HEK293T (cell line): Measurements from ENCODE around the gene ATP5ME.
"Not testable (repeated sequence)": the region's sequence is repeated elsewhere in the genome, so short reads cannot be mapped to it uniquely, and the experiment has no call there.

Experiments
- CTCF ChIA-PET: fragments of 350-600 bp; formaldehyde crosslinking; extraction: SDS; loops from one replicate; lab custom pipeline; 2021; ENCODE audit warnings: antibody characterized with exemption, inconsistent platforms; lab: Yijun Ruan, JAX
- POLR2A ChIA-PET: fragments of 350-600 bp; formaldehyde crosslinking; extraction: SDS; loops from one replicate; lab custom pipeline; 2020; ENCODE audit warnings: antibody characterized with exemption, inconsistent platforms; lab: Yijun Ruan, JAX
- DNase-seq: peaks from one replicate; pipeline ENCODE4 v3.0.0; 2012; ENCODE audit warnings: mixed read lengths; ENCODE audit errors: extremely low spot score
- ARNT ChIP-seq: fragments of 450-650 bp; IDR thresholded peaks from 2 replicates; pipeline ENCODE4 v1.6.1; 2017; ENCODE audit warnings: mild to moderate bottlenecking
- BHLHE40 ChIP-seq: fragments of 450-650 bp; IDR thresholded peaks from 2 replicates; pipeline ENCODE4 v1.6.1; 2016; ENCODE audit warnings: mild to moderate bottlenecking, moderate library complexity, borderline replicate concordance
- CTBP1 ChIP-seq: fragments of 450-650 bp; IDR thresholded peaks from 2 replicates; pipeline ENCODE4 v1.6.1; 2016; ENCODE audit warnings: borderline replicate concordance
- ELF4 ChIP-seq: fragments of 450-650 bp; IDR thresholded peaks from 2 replicates; pipeline ENCODE4 v1.6.1; 2017; ENCODE audit warnings: antibody characterized with exemption
- FOXA1 ChIP-seq: fragments of 450-650 bp; IDR thresholded peaks from 2 replicates; pipeline ENCODE4 v1.6.1; 2016; ENCODE audit warnings: mild to moderate bottlenecking
- FOXK2 ChIP-seq: fragments of 450-650 bp; IDR thresholded peaks from 2 replicates; pipeline ENCODE4 v1.6.1; 2016; ENCODE audit warnings: mild to moderate bottlenecking
- FOXM1 ChIP-seq: fragments of 450-650 bp; IDR thresholded peaks from 2 replicates; pipeline ENCODE4 v1.6.1; 2017; ENCODE audit warnings: mild to moderate bottlenecking, borderline replicate concordance
- HDGF ChIP-seq: fragments of 450-650 bp; IDR thresholded peaks from 2 replicates; pipeline ENCODE4 v1.6.1; 2017; ENCODE audit warnings: antibody characterized with exemption, borderline replicate concordance
- L3MBTL2 ChIP-seq: fragments of 450-650 bp; conservative IDR thresholded peaks from 2 replicates; pipeline ENCODE4 v1.6.1; 2016; ENCODE audit warnings: mild to moderate bottlenecking
- LEF1 ChIP-seq: fragments of 450-650 bp; IDR thresholded peaks from 2 replicates; pipeline ENCODE4 v1.6.1; 2017; ENCODE audit warnings: mild to moderate bottlenecking, borderline replicate concordance
- NFRKB ChIP-seq: fragments of 450-650 bp; IDR thresholded peaks from 2 replicates; pipeline ENCODE4 v1.6.1; 2016; ENCODE audit warnings: mild to moderate bottlenecking, moderate library complexity
- PKNOX1 ChIP-seq: fragments of 450-650 bp; IDR thresholded peaks from 2 replicates; pipeline ENCODE4 v1.6.1; 2016
- SP1 ChIP-seq: fragments of 450-650 bp; IDR thresholded peaks from 2 replicates; pipeline ENCODE4 v1.6.1; 2017
- SUZ12 ChIP-seq: fragments of 450-650 bp; IDR thresholded peaks from 2 replicates; pipeline ENCODE4 v1.6.1; 2016; ENCODE audit warnings: mild to moderate bottlenecking
- TARDBP ChIP-seq: fragments of 450-650 bp; IDR thresholded peaks from 2 replicates; pipeline ENCODE4 v1.6.1; 2016
- ZNF384 ChIP-seq: fragments of 450-650 bp; IDR thresholded peaks from 2 replicates; pipeline ENCODE4 v1.6.1; 2016

ATP5ME gene

GRCh38 chr4:675980-676870 lies 2.1 kb upstream of the ATP5ME start:
- CTCF ChIA-PET, result interaction anchor here (1.0 kb wide), 1 partner anchor 8 kb away, joined by 5 read pairs; no protein-coding TSS in a partner anchor
- no peak for DNase-seq
- POLR2A ChIA-PET, result interaction anchor here (1.2 to 2.0 kb wide), 3 partner anchors 10 to 73 kb away, joined by 4 to 9 read pairs (median 4); no protein-coding TSS in a partner anchor
- TF ChIP-seq FOXA1 (no peak), SUZ12 (no peak), PKNOX1 (no peak), ELF4 (no peak), TARDBP (no peak), FOXK2 (no peak), L3MBTL2 (no peak), CTBP1 (no peak), NFRKB (no peak), LEF1 (no peak), FOXM1 (no peak)

- ChIA-PET POLR2A (interaction anchor here (1.1 to 2.0 kb wide), 5 partner anchors 9 to 91 kb away, joined by 4 to 9 read pairs (median 4); no protein-coding TSS in a partner anchor), CTCF (interaction anchor here (1.0 kb wide), 1 partner anchor 9 kb away, joined by 5 read pairs; no protein-coding TSS in a partner anchor)
- DNase-seq, result no peak
- TF ChIP-seq FOXA1 (no peak), HDGF (0 out of 2 replicates have a peak, but pooled peaks have one; percentile 62), FOXM1 (no peak), L3MBTL2 (no peak)
Measured at GRCh38 chr4:675036-675882, 1.2 kb upstream of the ATP5ME start.

DNA sequence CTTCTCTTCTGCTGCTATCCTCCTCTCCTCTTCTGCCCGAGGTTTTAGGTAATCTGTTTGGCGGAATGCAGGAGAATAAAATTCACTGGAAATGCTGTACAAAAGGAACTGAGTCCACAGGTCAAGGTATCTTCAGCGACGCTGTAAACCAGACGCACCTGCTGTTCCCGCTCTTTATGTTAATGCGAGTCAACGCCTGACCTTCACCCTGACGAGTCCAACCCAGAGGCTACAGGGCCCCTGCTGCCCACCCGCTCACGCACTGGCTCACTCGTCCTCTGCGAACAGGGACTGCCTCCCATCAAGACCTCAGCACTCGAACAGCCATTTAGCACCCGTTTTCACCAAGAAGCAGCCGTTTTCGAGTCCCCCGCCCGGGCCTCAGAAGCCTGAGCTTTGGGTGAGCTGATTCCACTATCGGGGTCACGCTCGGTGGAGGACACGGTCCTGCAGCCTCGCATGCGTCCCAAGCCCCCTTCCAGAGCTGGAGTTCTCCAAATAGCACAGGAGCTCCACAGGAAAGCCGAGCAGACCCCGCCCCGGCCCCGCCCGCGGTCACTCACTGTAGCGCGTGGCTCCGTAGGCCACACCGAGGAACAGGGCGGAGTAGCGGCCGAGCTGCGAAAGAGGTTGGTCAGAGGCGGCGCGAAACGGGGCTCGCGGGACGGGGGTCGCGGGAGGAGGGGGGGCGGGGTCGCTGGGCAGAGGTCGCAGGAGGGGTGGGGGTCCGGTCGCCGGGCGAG lies 556 bp downstream of the ATP5ME start:
- ChIA-PET POLR2A (interaction anchor here (0.8 to 2.0 kb wide), 6 partner anchors 11 to 270 kb away, joined by 3 to 7 read pairs (median 3); no protein-coding TSS in a partner anchor), CTCF (interaction anchor here (0.6 to 1.0 kb wide), 2 partner anchors 10 to 69 kb away, joined by 3 to 4 read pairs; no protein-coding TSS in a partner anchor)
- peak; percentile 51 for DNase-seq
- TF ChIP-seq L3MBTL2 (peak; percentile 68), PKNOX1 (no peak), BHLHE40 (no peak)

DNA sequence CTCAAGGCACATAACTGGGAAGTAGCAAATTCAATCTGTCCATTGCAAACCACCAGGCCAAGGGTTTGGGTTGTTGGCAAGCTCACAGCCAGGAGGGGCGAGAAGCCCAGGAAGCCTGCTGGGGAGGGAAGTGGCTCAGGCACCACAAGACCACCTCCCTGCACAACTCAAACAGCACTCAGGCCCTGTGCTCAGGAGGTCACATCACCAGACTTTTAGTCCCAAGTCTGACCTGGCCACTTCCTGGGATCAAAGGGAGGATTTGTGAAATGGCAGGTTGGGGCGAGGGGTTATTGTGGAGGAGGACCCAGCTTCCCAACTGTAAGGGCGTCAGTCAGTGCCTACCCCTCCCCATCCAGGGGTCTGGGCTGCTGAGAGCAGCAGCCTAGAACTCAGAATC lies 2.3 kb downstream of the ATP5ME start:
- no peak for TF ChIP-seq FOXK2
- TF ChIP-seq SP1, result no peak
- TF ChIP-seq FOXA1, result no peak
- TF ChIP-seq LEF1, result no peak
- TF ChIP-seq ARNT, result no peak
- no peak for TF ChIP-seq HDGF
- no peak for TF ChIP-seq FOXM1
- TF ChIP-seq PKNOX1, result no peak
- TF ChIP-seq ZNF384, result no peak
- no peak for TF ChIP-seq L3MBTL2
- no peak for TF ChIP-seq CTBP1
- TF ChIP-seq BHLHE40, result no peak
- no peak for TF ChIP-seq NFRKB
- TF ChIP-seq TARDBP, result no peak
- ChIA-PET CTCF (no interaction called here), POLR2A (interaction anchor here (0.7 kb wide), 1 partner anchor 120 kb away, joined by 3 read pairs; no protein-coding TSS in a partner anchor)
- no peak for DNase-seq

GRCh38 chr4:669806-670559 lies 4.1 kb downstream of the ATP5ME start:
- DNase-seq, POLR2A ChIA-PET, CTCF ChIA-PET: not testable (repeated sequence)

DNA sequence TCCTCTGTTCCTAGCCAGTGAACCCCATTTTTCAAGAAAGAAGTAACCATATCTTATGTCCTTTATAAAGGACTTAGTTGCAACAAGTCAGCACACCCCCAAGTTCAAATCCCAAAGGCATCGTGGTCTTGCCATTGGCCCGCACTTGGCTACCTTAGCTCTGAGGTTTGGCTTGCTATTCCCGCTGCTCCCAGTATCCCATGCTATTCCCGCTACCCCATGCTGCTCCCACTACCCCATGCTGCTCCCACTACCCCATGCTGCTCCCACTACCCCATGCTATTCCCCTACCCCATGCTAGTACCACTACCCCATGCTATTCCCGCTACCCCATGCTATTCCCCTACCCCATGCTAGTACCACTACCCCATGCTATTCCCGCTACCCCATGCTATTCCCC lies 5.9 kb downstream of the ATP5ME start:
- CTCF ChIA-PET, POLR2A ChIA-PET, DNase-seq: not testable (repeated sequence)
